ENCODE data around the gene OSGIN1.

Gene OSGIN1

GRCh38 chr16:83973581-83974385 is 20.7 kb downstream of the OSGIN1 start:
- DNase-seq: no peak

DNA sequence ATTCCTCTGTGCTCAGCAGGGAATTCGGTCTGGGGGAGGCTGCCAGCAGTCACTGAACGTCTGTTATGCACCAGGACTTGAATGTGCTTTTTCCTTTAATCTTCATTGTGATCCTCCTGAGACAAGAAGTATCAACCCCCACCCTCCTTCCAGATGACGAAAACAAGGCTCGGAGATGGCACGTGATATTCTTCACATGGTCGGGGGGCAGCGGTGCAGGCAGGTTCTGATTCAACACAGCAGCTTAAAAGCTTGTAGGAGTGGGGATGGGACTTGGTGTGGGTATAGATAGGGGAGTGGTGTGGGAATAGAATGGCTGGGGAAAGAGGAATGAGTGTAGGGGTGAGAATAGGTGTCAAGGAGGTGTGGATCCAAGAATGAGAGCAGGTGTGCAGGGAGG is 21.4 kb downstream of the OSGIN1 start:
- DNase-seq: no peak

GRCh38 chr16:83975590-83976260 is 22.7 kb downstream of the OSGIN1 start:
- DNase-seq: no peak

DNA sequence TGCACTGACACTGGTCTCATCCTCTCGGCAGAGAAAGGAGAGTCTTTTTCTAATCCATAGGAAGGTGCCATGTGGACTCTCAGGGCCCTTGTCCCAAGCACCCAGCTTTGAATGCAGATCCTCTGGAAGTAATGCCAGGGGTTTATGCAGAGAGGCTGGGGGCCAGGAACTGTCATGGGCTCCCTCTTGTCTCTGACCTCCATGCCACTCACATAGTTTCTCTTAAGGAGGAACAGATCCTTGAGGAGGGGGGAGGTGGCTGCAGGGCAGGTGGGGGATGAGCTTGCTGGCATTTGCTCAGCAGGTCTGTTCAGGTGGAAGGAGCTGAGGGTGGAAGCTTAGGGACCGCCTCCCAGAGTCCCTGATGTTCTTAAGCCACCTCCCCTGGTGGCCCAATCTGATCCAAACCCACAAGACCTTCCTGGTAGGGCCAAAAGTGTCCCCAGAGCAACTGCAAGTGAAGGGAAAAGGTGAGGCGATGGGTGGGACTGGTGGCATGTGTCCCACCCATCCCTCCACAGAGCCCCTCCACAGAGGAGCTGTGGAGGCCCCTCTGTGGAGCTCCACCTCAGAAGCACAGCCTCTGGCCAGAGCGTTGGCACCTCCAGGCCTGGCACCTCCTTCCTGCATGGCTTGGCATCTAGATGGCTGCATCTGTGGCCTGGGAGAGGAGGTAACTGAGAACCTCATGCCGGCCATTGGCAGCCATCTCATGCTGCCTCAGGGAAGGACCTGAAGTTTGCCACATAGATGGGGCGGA is 24.2 kb downstream of the OSGIN1 start:
- DNase-seq: no peak

GRCh38 chr16:83978401-83978904 is 25.4 kb downstream of the OSGIN1 start:
- DNase-seq: no peak

DNA sequence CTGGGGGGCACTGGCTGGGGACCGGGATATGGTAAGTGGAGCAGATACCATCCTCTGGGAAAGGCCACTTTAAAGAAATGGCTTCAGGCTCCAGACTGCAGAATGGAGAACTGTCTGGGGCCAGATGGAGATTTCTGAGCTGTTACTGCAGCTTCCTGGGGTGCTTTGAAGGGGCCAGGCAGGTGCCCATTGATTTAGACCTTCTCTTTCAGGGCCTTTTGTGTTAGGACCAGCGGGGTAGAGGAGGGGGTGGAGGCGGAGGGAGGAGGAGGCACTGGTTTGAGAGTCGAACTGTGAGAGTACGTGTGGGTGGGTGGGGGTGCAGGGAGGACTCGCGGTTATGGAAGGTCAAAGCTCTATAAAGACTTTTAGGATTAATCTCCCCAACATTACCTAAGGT is 26.4 kb downstream of the OSGIN1 start:
- no peak for DNase-seq

DNA sequence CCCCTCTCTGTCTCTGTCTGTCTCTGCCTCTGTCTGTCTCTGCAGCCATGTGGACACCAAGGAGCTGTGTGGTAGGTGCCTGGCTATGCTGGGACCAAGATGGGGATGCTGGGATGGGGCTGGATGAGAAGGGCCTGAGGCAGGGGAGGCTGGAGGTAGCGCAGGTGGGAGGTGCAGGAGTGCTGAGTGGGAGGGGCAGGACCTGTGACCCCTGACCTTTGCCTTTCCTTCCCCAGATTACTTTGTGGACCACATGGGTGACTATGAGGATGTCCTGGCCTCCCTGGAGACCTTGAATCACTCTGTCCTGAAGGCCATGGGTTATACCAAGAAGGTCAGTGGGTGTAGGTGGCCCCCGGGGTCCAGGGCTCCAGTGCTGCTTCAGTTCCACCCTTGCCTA is 27.8 kb downstream of the OSGIN1 start:
- DNase-seq: no peak

- no peak for DNase-seq
Observed at GRCh38 chr16:83981799-83982198, 28.8 kb downstream of the OSGIN1 start.

GRCh38 chr16:83983491-83983890 is 30.5 kb downstream of the OSGIN1 start:
- DNase-seq: no peak

DNA sequence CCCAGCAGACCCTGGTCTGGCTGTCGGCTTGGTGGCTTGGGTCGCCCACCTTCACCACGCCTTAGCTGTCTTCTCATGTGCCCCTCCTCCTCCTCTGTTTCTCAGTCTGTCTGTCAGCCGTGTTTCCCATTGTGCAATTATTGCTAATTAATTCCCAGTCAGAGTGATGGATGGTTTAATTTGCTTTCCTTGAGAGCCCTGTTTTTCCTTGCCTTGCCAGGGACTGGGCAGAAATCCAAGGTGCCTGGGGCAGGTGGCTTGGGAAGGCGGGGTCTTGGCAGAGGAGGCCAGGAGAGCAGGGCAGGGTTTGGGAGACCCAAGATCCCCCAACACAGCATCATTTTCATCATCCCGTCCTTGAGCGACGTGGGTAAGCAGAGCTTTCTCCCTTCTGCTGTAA is 36.3 kb downstream of the OSGIN1 start:
- no peak for DNase-seq

DNA sequence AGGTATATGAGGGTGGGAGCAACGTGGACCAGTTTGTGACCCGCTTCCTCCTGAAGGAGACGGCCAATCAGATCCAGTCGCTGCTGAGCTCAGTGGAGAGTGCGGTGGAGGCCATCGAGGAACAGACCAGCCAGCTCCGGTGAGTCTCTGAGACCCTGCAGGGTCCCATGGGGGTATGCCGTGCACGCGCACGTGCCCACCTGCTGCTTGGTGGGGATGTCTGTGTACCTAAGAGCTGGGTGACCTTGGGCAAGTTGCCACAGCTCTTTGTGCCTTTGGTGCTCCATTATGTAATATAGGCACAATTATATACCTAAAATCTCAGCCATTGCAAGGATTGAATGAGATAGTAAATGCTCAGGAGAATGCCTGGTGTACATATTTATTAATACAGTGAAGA is 37.5 kb downstream of the OSGIN1 start:
- DNase-seq: no peak

GRCh38 chr16:83992624-83993023 is 39.6 kb downstream of the OSGIN1 start:
- no peak for DNase-seq

DNA sequence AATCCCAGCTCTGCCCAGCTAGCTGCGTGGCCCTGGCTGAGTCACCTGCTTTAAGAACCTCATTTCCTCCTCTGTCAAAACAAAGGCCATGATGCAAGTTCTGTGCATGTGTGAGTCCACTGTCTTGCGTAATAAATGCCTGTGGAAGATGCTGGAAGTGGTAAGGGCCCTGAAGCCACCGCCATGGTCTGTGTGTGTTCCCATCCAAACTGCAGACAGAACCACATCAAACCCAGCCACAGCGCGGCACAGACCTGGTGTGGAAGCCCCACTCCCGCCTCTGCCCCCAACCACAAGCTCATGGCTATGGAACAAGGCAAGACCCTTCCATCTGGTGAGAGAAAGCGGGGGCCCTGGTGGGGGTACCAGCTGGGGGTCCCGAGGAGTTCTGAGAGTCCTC is 41.0 kb downstream of the OSGIN1 start:
- DNase-seq: no peak

GRCh38 chr16:83994703-83995102 is 41.7 kb downstream of the OSGIN1 start:
- DNase-seq: no peak

- DNase-seq: no peak
Observed at GRCh38 chr16:83995754-83996153, 42.7 kb downstream of the OSGIN1 start.

DNA sequence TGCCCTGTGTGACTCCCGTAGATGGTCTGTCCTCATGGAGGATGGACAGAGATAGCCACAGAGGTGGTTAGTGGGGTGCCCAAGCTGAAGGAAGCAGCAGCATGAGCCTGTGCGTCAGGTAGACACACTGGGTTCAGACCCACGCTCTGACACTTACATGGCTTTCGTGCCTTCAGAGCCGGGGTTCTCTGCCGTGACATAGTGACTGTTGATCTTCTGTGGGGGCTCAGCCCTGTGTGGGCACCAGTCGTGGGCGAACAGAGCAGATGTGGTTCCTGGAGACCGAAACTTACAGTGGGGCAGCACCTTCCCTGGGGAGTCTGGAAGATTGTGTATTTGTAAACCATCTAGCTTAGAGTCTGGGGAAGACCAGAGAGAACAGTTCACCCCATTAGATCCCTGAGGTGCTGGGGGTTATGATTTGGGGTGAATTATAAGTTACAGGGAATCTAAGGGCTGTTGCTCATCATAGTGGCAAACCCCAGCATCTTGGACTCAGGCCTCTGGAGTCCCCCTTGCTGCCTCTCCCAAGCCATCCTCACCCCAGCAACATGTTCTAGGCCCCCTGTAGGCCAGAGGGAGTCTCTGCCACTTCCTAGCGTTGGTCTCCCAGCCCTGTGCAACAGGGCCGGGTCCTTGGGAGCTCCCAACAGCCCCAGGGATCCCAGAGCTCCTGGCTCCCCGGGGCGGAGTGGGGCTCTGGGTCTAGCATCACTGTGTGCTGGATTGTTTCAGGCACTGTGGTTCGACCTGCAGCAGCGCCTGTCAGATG is 43.6 kb downstream of the OSGIN1 start:
- DNase-seq: no peak

- DNase-seq: no peak
Observed at GRCh38 chr16:83998091-83998490, 45.1 kb downstream of the OSGIN1 start.

DNA sequence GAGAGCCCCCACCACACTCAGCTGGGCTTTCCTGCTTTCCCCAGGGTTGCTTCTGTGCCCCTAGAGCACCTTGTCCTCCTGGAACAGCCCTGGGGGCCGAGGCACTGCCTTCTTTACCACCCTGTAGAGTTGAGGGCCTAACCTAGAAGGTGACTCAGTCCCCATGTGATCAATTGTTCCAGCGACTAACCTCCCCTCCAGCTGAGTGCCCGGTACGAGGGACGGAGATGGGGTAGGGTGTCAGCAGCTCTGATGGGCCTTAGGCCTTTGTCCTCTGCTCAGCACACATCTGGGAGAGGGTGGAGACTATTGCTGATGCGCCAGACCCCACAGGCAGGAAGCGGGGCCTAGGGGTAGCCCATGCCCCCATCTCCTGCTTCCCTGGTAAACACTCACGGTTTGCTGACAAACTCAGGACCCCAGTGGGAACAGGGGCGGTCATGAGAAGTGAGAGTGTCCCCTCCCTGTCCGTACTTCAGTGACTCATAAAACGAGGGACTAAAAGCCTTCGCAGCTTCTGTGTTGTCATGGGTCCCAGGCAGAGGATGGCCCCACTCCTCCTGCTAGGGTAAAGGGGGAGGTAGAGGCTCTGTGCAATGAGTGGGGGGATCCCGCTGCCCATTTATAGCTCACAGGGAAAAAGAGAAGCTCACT is 48.1 kb downstream of the OSGIN1 start:
- DNase-seq: no peak

GRCh38 chr16:84001726-84002125 is 48.7 kb downstream of the OSGIN1 start:
- DNase-seq: no peak

- DNase-seq: no peak
Observed at GRCh38 chr16:84003038-84003437, 50.0 kb downstream of the OSGIN1 start.

DNA sequence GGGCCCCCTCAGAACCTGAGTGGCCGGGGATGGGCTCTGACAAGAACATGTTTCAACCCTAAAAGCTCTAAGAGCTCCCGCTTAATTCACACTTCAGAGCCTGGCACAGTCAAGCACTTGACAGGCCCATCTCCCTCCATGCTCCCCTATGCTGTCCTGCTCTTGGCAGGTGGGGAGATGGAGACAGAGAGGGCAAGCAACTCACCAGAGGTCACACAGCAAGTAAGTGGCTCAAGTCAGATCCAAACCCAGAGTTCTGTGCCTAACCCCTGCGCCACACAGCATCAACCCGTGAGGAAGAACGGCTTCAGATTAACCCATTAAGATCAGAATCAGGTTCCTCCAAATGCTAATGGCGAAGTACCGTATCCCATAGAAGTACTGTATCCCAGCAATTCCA is 51.4 kb downstream of the OSGIN1 start:
- DNase-seq: no peak

DNA sequence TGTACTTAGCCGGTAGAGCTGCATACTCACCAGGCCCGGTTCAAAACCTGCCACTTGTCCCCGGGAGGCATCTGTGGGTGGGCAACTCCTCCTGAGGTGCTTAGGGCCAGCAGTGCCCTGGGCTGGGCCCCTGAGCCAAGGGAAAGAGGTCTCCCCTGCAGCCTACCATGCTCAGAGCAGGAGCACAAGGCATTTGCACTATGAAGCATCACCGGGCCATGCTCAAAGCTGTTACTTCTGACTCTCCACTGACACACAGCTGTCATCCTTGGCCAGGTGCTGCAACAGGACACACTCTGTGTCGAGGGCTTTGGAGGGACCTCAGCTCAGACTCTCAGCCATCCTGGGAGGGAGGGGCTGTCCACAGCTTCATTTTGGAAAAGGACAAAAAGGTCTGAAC is 52.4 kb downstream of the OSGIN1 start:
- no peak for DNase-seq

Data from stimulated activated naive CD4-positive, alpha-beta T cell (primary cell).